GM10248 (cell line): ENCODE data around the gene GLB1L3.
A peak's percentile ranks its signal among the peaks of the same experiment; 100 is the strongest.

Source experiments
- CTCF ChIA-PET: fragments of 300-600 bp; sonication (Branson Sonifier 250); formaldehyde crosslinking; extraction: SDS; loops from one replicate; lab custom pipeline; 2021; ENCODE audit warnings: antibody characterized with exemption; lab: Yijun Ruan, JAX
- POLR2A ChIA-PET: fragments of 350-650 bp; sonication (Branson Sonifier 250); formaldehyde crosslinking; extraction: SDS; loops from one replicate; lab custom pipeline; 2020; ENCODE audit warnings: antibody characterized with exemption; lab: Yijun Ruan, JAX
- DNase-seq: peaks from one replicate; pipeline ENCODE4 v3.0.0; 2012; ENCODE audit errors: extremely low spot score
- CTCF ChIP-seq: IDR thresholded peaks from 2 replicates; pipeline ENCODE4 v1.5.1; 2012; ENCODE audit warnings: mild to moderate bottlenecking, low read depth; ENCODE audit errors: extremely low read depth, missing control alignments, control extremely low read depth

Gene GLB1L3

GRCh38 chr11:134240592-134240991 is 35.6 kb upstream of the GLB1L3 start:
- TF ChIP-seq CTCF, result no peak
- POLR2A ChIA-PET, result no interaction called here
- CTCF ChIA-PET, result interaction anchor here (1.3 to 3.3 kb wide), 4 partner anchors 9 to 14 kb away, joined by 3 to 11 read pairs (median 5); no protein-coding TSS in a partner anchor
- no peak for DNase-seq

GRCh38 chr11:134242376-134242775 is 33.8 kb upstream of the GLB1L3 start:
- TF ChIP-seq CTCF, result no peak
- no peak for DNase-seq
- ChIA-PET POLR2A (no interaction called here), CTCF (interaction anchor here (1.8 to 3.3 kb wide), 4 partner anchors 8 to 20 kb away, joined by 6 to 12 read pairs (median 8); no protein-coding TSS in a partner anchor)

- ChIA-PET CTCF (interaction anchor here (0.7 to 2.9 kb wide), 10 partner anchors 10 to 56 kb away, joined by 3 to 13 read pairs (median 8); partner anchors contain the start of genes ACAD8, NCAPD3, THYN1 and VPS26B), POLR2A (no interaction called here)
- DNase-seq, result no peak
- no peak for TF ChIP-seq CTCF
These were observed 32.3 kb upstream of the GLB1L3 start for GRCh38 chr11:134243913-134244312.

- ChIA-PET POLR2A (no interaction called here), CTCF (interaction anchor here (0.9 to 2.9 kb wide), 10 partner anchors 9 to 57 kb away, joined by 3 to 13 read pairs (median 8); partner anchors contain the start of genes ACAD8, THYN1 and VPS26B)
- TF ChIP-seq CTCF, result peak; percentile 65
- DNase-seq, result peak; percentile 57
These were observed 31.6 kb upstream of the GLB1L3 start for GRCh38 chr11:134244593-134244992.

GRCh38 chr11:134245434-134245833 is 30.7 kb upstream of the GLB1L3 start:
- no peak for TF ChIP-seq CTCF
- POLR2A ChIA-PET, result no interaction called here
- CTCF ChIA-PET, result interaction anchor here (0.9 to 2.9 kb wide), 7 partner anchors 8 to 37 kb away, joined by 3 to 13 read pairs (median 8); partner anchors contain the start of genes ACAD8, THYN1 and VPS26B
- no peak for DNase-seq

- TF ChIP-seq CTCF, result no peak
- no peak for DNase-seq
- ChIA-PET POLR2A (no interaction called here), CTCF (interaction anchor here (1.0 to 2.9 kb wide), 2 partner anchors 9 to 12 kb away, joined by 3 to 8 read pairs; no protein-coding TSS in a partner anchor)
These were observed 30.1 kb upstream of the GLB1L3 start for GRCh38 chr11:134246100-134246499.
